SK-N-SH (cell line): Measurements from ENCODE around the gene PHF3. TPM values are rescaled to one million over a fixed set of nuclear protein-coding genes. Genes with fewer than 3 reads are reported as not detected.

Source experiments
- CTCF ChIA-PET: fragments of 300-600, 350-600 bp; formaldehyde crosslinking; extraction: SDS; loops from one replicate; lab custom pipeline; 2021; lab: Yijun Ruan, JAX
- POLR2A ChIA-PET: fragments of 350-600 bp; sonication (Branson Sonifier 250); formaldehyde crosslinking; extraction: SDS; loops from one replicate; lab custom pipeline; 2020; ENCODE audit warnings: antibody characterized with exemption, inconsistent platforms; lab: Yijun Ruan, JAX
- DNase-seq: peaks from one replicate; pipeline ENCODE4 v3.0.0; 2012
- H2AFZ ChIP-seq: fragments of 200-600 bp; sonication (generic); 2 replicates; pipeline ENCODE4 v1.8.1; 2016; ENCODE audit warnings: antibody characterized with exemption, mild to moderate bottlenecking, low read depth
- H3F3A ChIP-seq: fragments of 200-600 bp; sonication (generic); replicated peaks from 2 replicates; pipeline ENCODE3; 2016; ENCODE audit warnings: antibody characterized with exemption, mild to moderate bottlenecking; ENCODE audit not compliant: insufficient read depth
- H3K27ac ChIP-seq, 2 experiments: fragments of 200-500 bp in 1 of 2; fragments of 200-600 bp in 1 of 2; sonication (Bioruptor generic) in 1 of 2; sonication (generic), shearing (Covaris generic) in 1 of 2; 2 replicates each; pipeline versions ENCODE4 v1.5.1 to v1.6.1; 2014 to 2016; ENCODE audit warnings: low read depth in 2 of 2, inconsistent platforms in 1 of 2, low read length in 1 of 2, mild to moderate bottlenecking in 1 of 2, mixed read lengths in 1 of 2
- H3K27me3 ChIP-seq: fragments of 200-600 bp; sonication (generic), shearing (Covaris generic); 2 replicates; pipeline ENCODE4 v1.6.1; 2016; ENCODE audit warnings: mixed run types; ENCODE audit not compliant: insufficient read depth
- H3K36me3 ChIP-seq, 2 experiments: fragments of 200-500 bp in 1 of 2; fragments of 200-600 bp in 1 of 2; sonication (Bioruptor generic) in 1 of 2; sonication (generic) in 1 of 2; replicated peaks in 1 of 2; 2 replicates each; pipeline versions ENCODE3 to v1.5.1; 2014 to 2016; ENCODE audit warnings: low read length in 1 of 2, mild to moderate bottlenecking in 1 of 2; ENCODE audit not compliant: insufficient read depth in 2 of 2, control insufficient read depth in 1 of 2
- H3K4me1 ChIP-seq, 2 experiments: fragments of 200-500 bp in 1 of 2; fragments of 200-600 bp in 1 of 2; sonication (Bioruptor generic) in 1 of 2; sonication (generic), shearing (Covaris generic) in 1 of 2; 2 replicates each; pipeline versions ENCODE4 v1.5.1 to v1.6.1; 2014 to 2016; ENCODE audit warnings: low read depth in 1 of 2, low read length in 1 of 2, mixed run types in 1 of 2; ENCODE audit not compliant: insufficient read depth in 2 of 2, control insufficient read depth in 1 of 2
- H3K4me2 ChIP-seq: fragments of 200-600 bp; sonication (generic), shearing (Covaris generic); 2 replicates; pipeline ENCODE4 v1.6.1; 2017; ENCODE audit warnings: mixed run types
- H3K4me3 ChIP-seq, 2 experiments: fragments of 200-500 bp in 1 of 2; fragments of 200-600 bp in 1 of 2; sonication (Bioruptor generic) in 1 of 2; sonication (generic), shearing (Covaris generic) in 1 of 2; 2 replicates each; pipeline versions ENCODE4 v1.5.1 to v1.8.1; 2014 to 2016; ENCODE audit warnings: low read depth in 2 of 2, inconsistent platforms in 1 of 2, low read length in 1 of 2, mild to moderate bottlenecking in 1 of 2, mixed read lengths in 1 of 2, moderate library complexity in 1 of 2
- H3K79me2 ChIP-seq: fragments of 200-600 bp; sonication (generic); 2 replicates; pipeline ENCODE4 v1.8.1; 2017; ENCODE audit warnings: mild to moderate bottlenecking; ENCODE audit not compliant: insufficient read depth
- H3K9ac ChIP-seq: fragments of 200-600 bp; sonication (generic); 2 replicates; pipeline ENCODE4 v1.6.1; 2017; ENCODE audit warnings: mixed run types
- H3K9me2 ChIP-seq: fragments of 200-600 bp; sonication (generic); 2 replicates; pipeline ENCODE4 v1.6.1; 2017; ENCODE audit warnings: mixed run types
- H3K9me3 ChIP-seq: fragments of 200-600 bp; sonication (generic); 2 replicates; pipeline ENCODE4 v1.6.1; 2017; ENCODE audit warnings: mixed run types, mild to moderate bottlenecking, moderate library complexity
- H4K20me1 ChIP-seq: fragments of 200-600 bp; sonication (generic); 2 replicates; pipeline ENCODE4 v1.6.1; 2017; ENCODE audit warnings: mild to moderate bottlenecking, mixed run types; ENCODE audit not compliant: insufficient read depth
- CHD2 ChIP-seq: fragments of 150-350 bp; IDR thresholded peaks from 2 replicates; pipeline ENCODE4 v1.6.1; 2018; ENCODE audit warnings: low read length; ENCODE audit not compliant: partially characterized antibody
- CTCF ChIP-seq: fragments of 200-600 bp; sonication (generic); IDR thresholded peaks from 2 replicates; pipeline ENCODE4 v1.6.1; 2017; ENCODE audit warnings: antibody characterized with exemption, mild to moderate bottlenecking, moderate library complexity
- ELF1 ChIP-seq: IDR thresholded peaks from 2 replicates; pipeline ENCODE4 v1.4.0; 2012
- EZH2phosphoT487 ChIP-seq: fragments of 200-600 bp; sonication (generic); IDR thresholded peaks from 2 replicates; pipeline ENCODE4 v1.6.1; 2017; ENCODE audit warnings: low read depth, mixed run types, mild to moderate bottlenecking, antibody characterized with exemption, moderate library complexity, borderline replicate concordance
- FOXJ3 ChIP-seq: sonication (generic); formaldehyde crosslinking; IDR thresholded peaks from 2 replicates; pipeline ENCODE4 v1.5.1; 2020; ENCODE audit warnings: mild to moderate bottlenecking, missing genetic modification reagents
- FOXM1 ChIP-seq: IDR thresholded peaks from 2 replicates; pipeline ENCODE4 v1.4.0; 2012; ENCODE audit warnings: low read depth, mild to moderate bottlenecking
- GATA2 ChIP-seq: sonication (generic); formaldehyde crosslinking; IDR thresholded peaks from 2 replicates; pipeline ENCODE4 v1.5.0; 2020; ENCODE audit warnings: mild to moderate bottlenecking, missing genetic modification reagents
- IRF3 ChIP-seq: fragments of 150-350 bp; IDR thresholded peaks from 2 replicates; pipeline ENCODE4 v1.6.1; 2016; ENCODE audit warnings: mild to moderate bottlenecking, low read depth, low read length
- MAX ChIP-seq: IDR thresholded peaks from 2 replicates; pipeline ENCODE4 v1.4.0; 2012; ENCODE audit warnings: low read depth
- MEF2A ChIP-seq: IDR thresholded peaks from 2 replicates; pipeline ENCODE4 v1.4.0; 2012; ENCODE audit warnings: low read depth, borderline replicate concordance
- MXI1 ChIP-seq: IDR thresholded peaks from 2 replicates; pipeline ENCODE4 v1.6.1; 2012; ENCODE audit warnings: mild to moderate bottlenecking, low read depth, low read length, improper control_type of control experiment
- POLR2AphosphoS5 ChIP-seq: IDR thresholded peaks from 2 replicates; pipeline ENCODE4 v1.6.1; 2012; ENCODE audit warnings: low read depth, low read length
- REST ChIP-seq: IDR thresholded peaks from 2 replicates; pipeline ENCODE4 v1.6.1; 2012; ENCODE audit warnings: mild to moderate bottlenecking, low read depth, low read length, moderate library complexity
- RFX5 ChIP-seq: IDR thresholded peaks from 2 replicates; pipeline ENCODE4 v1.6.1; 2012; ENCODE audit warnings: mild to moderate bottlenecking, improper control_type of control experiment, low read length
- SIN3A ChIP-seq: IDR thresholded peaks from 2 replicates; pipeline ENCODE4 v1.6.1; 2012; ENCODE audit warnings: low read depth, mild to moderate bottlenecking, low read length, moderate library complexity, borderline replicate concordance
- SMC3 ChIP-seq: IDR thresholded peaks from 2 replicates; pipeline ENCODE4 v1.6.1; 2012; ENCODE audit warnings: low read depth, low read length, improper control_type of control experiment
- TAF1 ChIP-seq: IDR thresholded peaks from 2 replicates; pipeline ENCODE4 v1.6.1; 2012; ENCODE audit warnings: low read depth, mild to moderate bottlenecking, low read length, moderate library complexity, borderline replicate concordance
- TEAD4 ChIP-seq: IDR thresholded peaks from 2 replicates; pipeline ENCODE4 v1.4.0; 2012; ENCODE audit warnings: mild to moderate bottlenecking, borderline replicate concordance; ENCODE audit not compliant: insufficient read depth
- USF1 ChIP-seq: IDR thresholded peaks from 2 replicates; pipeline ENCODE4 v1.4.0; 2012; ENCODE audit warnings: low read depth, borderline replicate concordance
- ZBTB33 ChIP-seq: IDR thresholded peaks from 2 replicates; pipeline ENCODE4 v1.4.0; 2012; ENCODE audit warnings: low read depth, borderline replicate concordance
- WGBS: methylation state at CpG from one replicate; pipeline ENCODE4 v1.1.6; 2017; ENCODE audit warnings: low lambda C conversion rate; 5-methylcytosine and 5-hydroxymethylcytosine counted together
- polyA plus RNA-seq, 3 experiments: library from polyadenylated mRNA; depleted of rRNA; stranded (reverse); fragments of >200 nt; gene quantifications; 2 replicates each; pipeline ENCODE4 v1.2.3, GENCODE V29; 2012

PHF3 gene
- polyA plus RNA-seq, 1 of the 3 experiments (the other 2 are of a cell fraction) = 4.4 TPM

- Histone ChIP-seq H3K36me3 (peaks cover 0 to 6% of the 10 kb centered on the region in 2 experiments), H3K4me1 (peaks cover 4 to 7% of the 10 kb centered on the region in 2 experiments; a peak in 3 of 4 replicates), H3K27me3 (no peaks in the 10 kb centered on the region), H3K9me3 (no peaks in the 10 kb centered on the region), H3K9ac (no peak overlapping the region), H3F3A (peaks cover 18% of the 10 kb centered on the region), H4K20me1 (peaks cover 63% of the 10 kb centered on the region), H3K79me2 (peaks cover 84% of the 10 kb centered on the region), H3K4me2 (no peak overlapping the region), H3K4me3 (no peak overlapping the region), H3K27ac (no peak overlapping the region), H3K9me2 (no peaks in the 10 kb centered on the region), H2AFZ (no peak overlapping the region)
- no peak for DNase-seq
- CTCF ChIA-PET = no interaction called here
- TF ChIP-seq ELF1 = no peak
- no peak for TF ChIP-seq IRF3
- TF ChIP-seq REST = no peak
- no peak for TF ChIP-seq SMC3
- no peak for TF ChIP-seq FOXJ3 (CRISPR knock-in tag)
- TF ChIP-seq MAX = no peak
- no peak for TF ChIP-seq RFX5
- no peak for TF ChIP-seq POLR2AphosphoS5
- TF ChIP-seq FOXM1 = no peak
- no peak for TF ChIP-seq CHD2
- no peak for TF ChIP-seq MEF2A
- no peak for TF ChIP-seq GATA2 (CRISPR knock-in tag)
- no peak for TF ChIP-seq MXI1
- TF ChIP-seq SIN3A = no peak
- TF ChIP-seq TEAD4 = no peak
- TF ChIP-seq CTCF = no peak
- no peak for TF ChIP-seq ZBTB33
- no peak for TF ChIP-seq USF1
- no peak for TF ChIP-seq EZH2phosphoT487
- TF ChIP-seq TAF1 = no peak
- POLR2A ChIA-PET = no interaction called here
- 91% methylated on average over 4 of the region's 5 CpGs for WGBS
Measured at GRCh38 chr6:63661769-63662168, 26.2 kb downstream of the PHF3 start.
